H9 (cell line): ENCODE measurements around the gene RAB43. TPM values are rescaled to one million over a fixed set of nuclear protein-coding genes. Genes with fewer than 3 reads are reported as not detected.

ENCODE experiments used
- DNase-seq: peaks from one replicate; pipeline ENCODE4 v3.0.0-alpha.2; 2017
- H2AFZ ChIP-seq: one replicate; pipeline ENCODE4 v1.6.1; 2013; ENCODE audit warnings: mild to moderate bottlenecking, low read length, control low read depth, moderate library complexity
- H2AK5ac ChIP-seq: 2 replicates; pipeline ENCODE4 v1.6.1; 2013; ENCODE audit warnings: low read length, control low read depth, mixed read lengths; ENCODE audit not compliant: insufficient read length
- H2BK120ac ChIP-seq: one replicate; pipeline ENCODE4 v1.6.1; 2013; ENCODE audit warnings: low read depth, mild to moderate bottlenecking, low read length, control low read depth, inconsistent platforms; ENCODE audit not compliant: poor library complexity, severe bottlenecking
- H2BK12ac ChIP-seq: 2 replicates; pipeline ENCODE4 v1.6.1; 2013; ENCODE audit warnings: low read length, control low read depth, mixed read lengths, low read depth; ENCODE audit not compliant: insufficient read length
- H2BK15ac ChIP-seq: 2 replicates; pipeline ENCODE4 v1.6.1; 2013; ENCODE audit warnings: low read depth, low read length, control low read depth
- H2BK20ac ChIP-seq: one replicate; pipeline ENCODE4 v1.6.1; 2013; ENCODE audit warnings: low read depth, mild to moderate bottlenecking, low read length, control low read depth, inconsistent platforms; ENCODE audit not compliant: poor library complexity, severe bottlenecking
- H2BK5ac ChIP-seq: 2 replicates; pipeline ENCODE4 v1.6.1; 2013; ENCODE audit warnings: low read length, control low read depth, mixed read lengths; ENCODE audit not compliant: insufficient read length
- H3K14ac ChIP-seq: 2 replicates; pipeline ENCODE4 v1.6.1; 2013; ENCODE audit warnings: low read length, control low read depth; ENCODE audit not compliant: insufficient read depth
- H3K18ac ChIP-seq: 2 replicates; pipeline ENCODE4 v1.6.1; 2013; ENCODE audit warnings: low read depth, mild to moderate bottlenecking, mixed read lengths, low read length, control low read depth; ENCODE audit not compliant: insufficient read length
- H3K23ac ChIP-seq: 2 replicates; pipeline ENCODE4 v1.6.1; 2013; ENCODE audit warnings: low read length, control low read depth, mixed read lengths, low read depth; ENCODE audit not compliant: insufficient read length
- H3K23me2 ChIP-seq: 2 replicates; pipeline ENCODE4 v1.6.1; 2013; ENCODE audit warnings: low read depth, mild to moderate bottlenecking, mixed read lengths, low read length, control low read depth; ENCODE audit not compliant: insufficient read length, poor library complexity, severe bottlenecking
- H3K27ac ChIP-seq: 2 replicates; pipeline ENCODE4 v1.5.1; 2013; ENCODE audit warnings: low read length, control low read depth, mixed read lengths, low read depth; ENCODE audit not compliant: insufficient read length
- H3K27me3 ChIP-seq: 2 replicates; pipeline ENCODE4 v1.6.1; 2013; ENCODE audit warnings: low read length, control low read depth, inconsistent platforms; ENCODE audit not compliant: insufficient read depth
- H3K4ac ChIP-seq: 2 replicates; pipeline ENCODE4 v1.6.1; 2013; ENCODE audit warnings: low read depth, mild to moderate bottlenecking, control low read depth, inconsistent platforms, low read length, moderate library complexity
- H3K4me1 ChIP-seq: 2 replicates; pipeline ENCODE4 v1.6.1; 2013; ENCODE audit warnings: low read length, control low read depth, inconsistent platforms; ENCODE audit not compliant: insufficient read depth
- H3K4me2 ChIP-seq: 2 replicates; pipeline ENCODE4 v1.6.1; 2013; ENCODE audit warnings: low read length, control low read depth, mixed read lengths; ENCODE audit not compliant: insufficient read length, insufficient read depth
- H3K56ac ChIP-seq: 2 replicates; pipeline ENCODE4 v1.6.1; 2013; ENCODE audit warnings: low read depth, mild to moderate bottlenecking, mixed read lengths, low read length, control low read depth; ENCODE audit not compliant: insufficient read length
- H3K79me1 ChIP-seq: 2 replicates; pipeline ENCODE4 v1.6.1; 2013; ENCODE audit warnings: low read depth, mild to moderate bottlenecking, moderate library complexity, low read length, control low read depth, inconsistent platforms; ENCODE audit not compliant: insufficient read depth, poor library complexity, severe bottlenecking
- H3K79me2 ChIP-seq: 2 replicates; pipeline ENCODE4 v1.6.1; 2013; ENCODE audit warnings: low read length, control low read depth, inconsistent platforms; ENCODE audit not compliant: insufficient read depth
- H3K9ac ChIP-seq: 2 replicates; pipeline ENCODE4 v1.6.1; 2013; ENCODE audit warnings: low read length, control low read depth, mixed read lengths; ENCODE audit not compliant: insufficient read length; ENCODE audit errors: extremely low read depth
- H3K9me3 ChIP-seq: one replicate; pipeline ENCODE4 v1.6.1; 2013; ENCODE audit warnings: low read depth, low read length, inconsistent platforms; ENCODE audit not compliant: control insufficient read depth
- H3T11ph ChIP-seq: one replicate; pipeline ENCODE4 v1.6.1; 2013; ENCODE audit warnings: mild to moderate bottlenecking, low read length, control low read depth, inconsistent platforms
- H4K20me1 ChIP-seq: one replicate; pipeline ENCODE4 v1.6.1; 2013; ENCODE audit not compliant: control insufficient read depth, insufficient read length, insufficient read depth
- H4K5ac ChIP-seq: 2 replicates; pipeline ENCODE4 v1.6.1; 2013; ENCODE audit warnings: low read depth, mild to moderate bottlenecking, mixed read lengths, low read length, control low read depth; ENCODE audit not compliant: insufficient read length
- H4K8ac ChIP-seq: replicated peaks from 2 replicates; pipeline ENCODE4 v1.6.1; 2013; ENCODE audit warnings: low read length, control low read depth, mixed read lengths, low read depth; ENCODE audit not compliant: insufficient read length
- H4K91ac ChIP-seq: 2 replicates; pipeline ENCODE4 v1.6.1; 2013; ENCODE audit warnings: low read depth, mild to moderate bottlenecking, moderate library complexity, mixed read lengths, low read length, control low read depth; ENCODE audit not compliant: insufficient read length
- H3K27ac Mint-ChIP-seq, 3 experiments: 2 replicates in 2 of 3; 3 replicates in 1 of 3; pipeline ENCODE4 v1.8.0; 2020 to 2021; ENCODE audit warnings: mixed read lengths in 3 of 3, mild to moderate bottlenecking in 1 of 3, moderate library complexity in 1 of 3
- H3K27me3 Mint-ChIP-seq: 2 replicates; pipeline ENCODE4 v1.8.0; 2021; ENCODE audit warnings: low read depth, mild to moderate bottlenecking, moderate library complexity, mixed read lengths
- H3K36me3 Mint-ChIP-seq, 3 experiments: 2 replicates in 2 of 3; 3 replicates in 1 of 3; pipeline ENCODE4 v1.8.0; 2020 to 2021; ENCODE audit warnings: low read depth in 3 of 3, mixed read lengths in 3 of 3; ENCODE audit not compliant: insufficient read depth in 1 of 3
- H3K4me1 Mint-ChIP-seq, 2 experiments: 2 replicates each; pipeline ENCODE4 v1.8.0; 2020; ENCODE audit warnings: mixed read lengths in 2 of 2
- H3K4me3 Mint-ChIP-seq, 2 experiments: 2 replicates in 1 of 2; 3 replicates in 1 of 2; pipeline ENCODE4 v1.8.0; 2020 to 2021; ENCODE audit warnings: mild to moderate bottlenecking in 2 of 2, mixed read lengths in 2 of 2, moderate library complexity in 1 of 2
- H3K9me3 Mint-ChIP-seq, 2 experiments: 2 replicates in 1 of 2; 3 replicates in 1 of 2; pipeline ENCODE4 v1.8.0; 2020; ENCODE audit warnings: mild to moderate bottlenecking in 2 of 2, mixed read lengths in 2 of 2, moderate library complexity in 1 of 2
- WGBS: extraction: QIAGEN DNeasy Blood & Tissue Kit; methylation state at CpG from one replicate; pipeline ENCODE4 v1.1.7; 2013; ENCODE audit warnings: missing lambda C conversion rate, low lambda C conversion rate, mixed read lengths; ENCODE audit not compliant: insufficient read length; ENCODE audit errors: extremely low coverage; 5-methylcytosine and 5-hydroxymethylcytosine counted together
- total RNA-seq: library from RNA; stranded (reverse); gene quantifications from 2 replicates; pipeline ENCODE4 v1.2.1, GENCODE V29; 2021
- TF ChIP-seq, protein P1 (sequence below): fragments of 200-600 bp; sonication (generic); conservative IDR thresholded peaks from 3 replicates; pipeline ENCODE4 v1.8.0; 2021; ENCODE audit warnings: antibody characterized with exemption, mild to moderate bottlenecking

The RAB43 gene
- total RNA-seq, 1 experiment from 2014 or later = 13.6 TPM

DNA sequence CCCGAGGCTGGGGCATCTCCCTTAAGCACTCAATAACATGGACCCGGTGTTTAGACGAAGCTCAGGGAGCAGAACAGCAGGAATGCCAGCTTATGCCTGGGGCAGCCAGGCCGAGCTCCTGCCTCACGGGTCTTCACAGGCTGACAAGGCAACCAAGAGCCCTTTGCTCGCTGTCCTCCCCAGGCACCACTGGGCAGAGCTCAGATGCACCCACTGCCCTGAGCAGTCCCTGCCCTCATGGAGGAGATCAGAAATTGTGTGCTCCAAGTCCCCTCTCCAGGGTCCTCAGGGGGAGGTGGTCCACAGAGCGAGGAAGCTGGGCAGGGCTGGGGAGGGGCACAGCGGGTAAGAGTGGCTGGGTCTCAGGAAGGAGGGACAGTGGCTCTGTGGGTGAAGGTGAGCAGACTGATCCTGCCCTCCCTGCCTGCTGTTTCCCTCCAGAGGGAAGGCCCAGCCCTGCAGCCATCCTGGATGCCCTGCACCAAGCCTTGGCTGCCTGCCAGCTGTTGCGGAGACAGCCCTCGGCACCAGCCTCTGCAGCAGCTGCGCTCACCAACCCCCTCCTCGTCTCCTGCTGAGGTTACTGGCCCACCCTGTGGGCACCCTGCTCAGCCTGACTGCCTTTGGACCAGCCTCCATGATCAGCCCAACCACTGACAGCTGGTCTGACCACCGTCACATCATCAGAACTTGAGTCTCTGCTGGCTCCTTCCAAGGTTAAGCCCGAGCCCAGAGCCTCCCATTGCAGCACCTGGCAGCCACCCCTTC lies 82.1 kb downstream of the RAB43 start:
- Histone ChIP-seq H2AFZ (no peak overlapping the region), H3K9ac (no peak overlapping the region), H2BK15ac (no peak overlapping the region), H3K27ac (no peak overlapping the region), H3K79me2 (no peaks in the 10 kb centered on the region), H4K20me1 (no peaks in the 10 kb centered on the region), H4K5ac (no peak overlapping the region), H3K56ac (no peak overlapping the region), H3T11ph (no peak overlapping the region), H2AK5ac (no peak overlapping the region), H3K9me3 (no peaks in the 10 kb centered on the region), H3K27me3 (no peaks in the 10 kb centered on the region), H3K23ac (no peak overlapping the region), H3K79me1 (no peaks in the 10 kb centered on the region), H3K18ac (no peak overlapping the region), H3K14ac (no peak overlapping the region), H3K4me1 (no peaks in the 10 kb centered on the region; the same call in 1 of the 2 replicates), H3K4me2 (no peak overlapping the region), H2BK120ac (no peak overlapping the region), H4K91ac (no peak overlapping the region), H4K8ac (no peak overlapping the region), H2BK5ac (no peak overlapping the region), H2BK12ac (no peak overlapping the region), H2BK20ac (no peak overlapping the region), H3K4ac (no peak overlapping the region), H3K23me2 (no peaks in the 10 kb centered on the region)
- no peaks in the 10 kb centered on the region for H3K27me3 Mint-ChIP-seq
- TF ChIP-seq, protein P1, sequence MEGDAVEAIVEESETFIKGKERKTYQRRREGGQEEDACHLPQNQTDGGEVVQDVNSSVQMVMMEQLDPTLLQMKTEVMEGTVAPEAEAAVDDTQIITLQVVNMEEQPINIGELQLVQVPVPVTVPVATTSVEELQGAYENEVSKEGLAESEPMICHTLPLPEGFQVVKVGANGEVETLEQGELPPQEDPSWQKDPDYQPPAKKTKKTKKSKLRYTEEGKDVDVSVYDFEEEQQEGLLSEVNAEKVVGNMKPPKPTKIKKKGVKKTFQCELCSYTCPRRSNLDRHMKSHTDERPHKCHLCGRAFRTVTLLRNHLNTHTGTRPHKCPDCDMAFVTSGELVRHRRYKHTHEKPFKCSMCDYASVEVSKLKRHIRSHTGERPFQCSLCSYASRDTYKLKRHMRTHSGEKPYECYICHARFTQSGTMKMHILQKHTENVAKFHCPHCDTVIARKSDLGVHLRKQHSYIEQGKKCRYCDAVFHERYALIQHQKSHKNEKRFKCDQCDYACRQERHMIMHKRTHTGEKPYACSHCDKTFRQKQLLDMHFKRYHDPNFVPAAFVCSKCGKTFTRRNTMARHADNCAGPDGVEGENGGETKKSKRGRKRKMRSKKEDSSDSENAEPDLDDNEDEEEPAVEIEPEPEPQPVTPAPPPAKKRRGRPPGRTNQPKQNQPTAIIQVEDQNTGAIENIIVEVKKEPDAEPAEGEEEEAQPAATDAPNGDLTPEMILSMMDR = no peak
- H3K4me1 Mint-ChIP-seq = peaks cover 15 to 39% of the 10 kb centered on the region in 2 experiments
- H3K9me3 Mint-ChIP-seq = peaks cover 0 to 4% of the 10 kb centered on the region in 2 experiments; a peak in 2 of 5 replicates
- WGBS = no CpG with 5 or more reads among the region's 14 CpGs
- DNase-seq = no peak
- no peak overlapping the region; a peak in 1 of 7 replicates for H3K27ac Mint-ChIP-seq
- no peak overlapping the region for H3K4me3 Mint-ChIP-seq
- H3K36me3 Mint-ChIP-seq = no peaks in the 10 kb centered on the region
